ENCODE data around the gene C10orf67. TPM values are rescaled to one million over a fixed set of nuclear protein-coding genes. Genes with fewer than 3 reads are reported as not detected.

C10orf67 gene
- total RNA-seq, 1 experiment from 2014 or later, result 0.13 TPM

- intact Hi-C loops (cut with micrococcal nuclease; ENCODE audit: unreplicated experiment), result loop anchor here (1.0 to 10.0 kb wide), 5 partner anchors 135 to 1399 kb away; no protein-coding TSS in a partner anchor
- Histone ChIP-seq H3K27me3 (replicated peaks; ENCODE audit: insufficient read depth, low read depth, low read length, poor library complexity) (no peaks in the 10 kb centered on the region), H3K36me3 (ENCODE audit: insufficient read depth, low read length, poor library complexity, severe bottlenecking) (no peaks in the 10 kb centered on the region), H3K4me3 (ENCODE audit: low read depth, low read length, poor library complexity, severe bottlenecking) (peak overlapping the region; percentile 23), H3K27ac (ENCODE audit: low read depth, low read length, poor library complexity, severe bottlenecking) (no peak overlapping the region), H3K9me3 (ENCODE audit: low read depth, low read length, poor library complexity, severe bottlenecking) (no peaks in the 10 kb centered on the region), H3K4me1 (ENCODE audit: insufficient read depth, low read length, poor library complexity, severe bottlenecking) (peaks cover 9% of the 10 kb centered on the region)
- TF ChIP-seq CTCF (conservative IDR thresholded peaks at IDR 0.05; ENCODE audit: low read depth, low read length), result peak; percentile 75
- TF ChIP-seq EZH2 (IDR thresholded peaks at IDR 0.05; ENCODE audit: borderline replicate concordance, low read depth, low read length, poor library complexity, severe bottlenecking), result no peak
- peak; percentile 80 for DNase-seq (ENCODE audit: low spot score)
- ChIA-PET POLR2A (ENCODE audit: low non-redundant PET) (interaction anchor here (0.6 kb wide), 1 partner anchor 1223 kb away, joined by 3 read pairs; no protein-coding TSS in a partner anchor), CTCF (interaction anchor here (0.5 to 2.0 kb wide), 10 partner anchors 32 to 1399 kb away, joined by 3 to 26 read pairs (median 4); no protein-coding TSS in a partner anchor)
- no TSS peak for BruUV-seq (replicated peaks)
Observed at GRCh38 chr10:23158370-23158769, 186.2 kb downstream of the C10orf67 start.

- intact Hi-C loops (cut with micrococcal nuclease; ENCODE audit: unreplicated experiment), result loop anchor here (1.0 to 10.0 kb wide), 5 partner anchors 135 to 1399 kb away; no protein-coding TSS in a partner anchor
- H3K27me3 ChIP-seq (replicated peaks; ENCODE audit: insufficient read depth, low read depth, low read length, poor library complexity), result no peaks in the 10 kb centered on the region
- no peak overlapping the region for H3K27ac ChIP-seq (ENCODE audit: low read depth, low read length, poor library complexity, severe bottlenecking)
- CTCF ChIA-PET, result interaction anchor here (0.5 to 2.0 kb wide), 9 partner anchors 18 to 1399 kb away, joined by 3 to 26 read pairs (median 4); no protein-coding TSS in a partner anchor
- no peak for TF ChIP-seq EZH2 (IDR thresholded peaks at IDR 0.05; ENCODE audit: borderline replicate concordance, low read depth, low read length, poor library complexity, severe bottlenecking)
- TF ChIP-seq CTCF (conservative IDR thresholded peaks at IDR 0.05; ENCODE audit: low read depth, low read length), result no peak
- peaks cover 9% of the 10 kb centered on the region for H3K4me1 ChIP-seq (ENCODE audit: insufficient read depth, low read length, poor library complexity, severe bottlenecking)
- no peaks in the 10 kb centered on the region for H3K9me3 ChIP-seq (ENCODE audit: low read depth, low read length, poor library complexity, severe bottlenecking)
- no peaks in the 10 kb centered on the region for H3K36me3 ChIP-seq (ENCODE audit: insufficient read depth, low read length, poor library complexity, severe bottlenecking)
- POLR2A ChIA-PET (ENCODE audit: low non-redundant PET), result no interaction called here
- DNase-seq (ENCODE audit: low spot score), result peak; percentile 83
- H3K4me3 ChIP-seq (ENCODE audit: low read depth, low read length, poor library complexity, severe bottlenecking), result peak overlapping the region; percentile 23
- BruUV-seq (replicated peaks), result no TSS peak
Observed at GRCh38 chr10:23157691-23158369, 186.8 kb downstream of the C10orf67 start.

GRCh38 chr10:23157239-23157681 is 187.3 kb downstream of the C10orf67 start:
- DNase-seq (ENCODE audit: low spot score), result no peak
- H3K4me3 ChIP-seq (ENCODE audit: low read depth, low read length, poor library complexity, severe bottlenecking), result no peak overlapping the region
- H3K27me3 ChIP-seq (replicated peaks; ENCODE audit: insufficient read depth, low read depth, low read length, poor library complexity), result no peaks in the 10 kb centered on the region
- TF ChIP-seq EZH2 (IDR thresholded peaks at IDR 0.05; ENCODE audit: borderline replicate concordance, low read depth, low read length, poor library complexity, severe bottlenecking) (no peak), CTCF (conservative IDR thresholded peaks at IDR 0.05; ENCODE audit: low read depth, low read length) (no peak)
- intact Hi-C loops (cut with micrococcal nuclease; ENCODE audit: unreplicated experiment), result loop anchor here (5.0 to 10.0 kb wide), 2 partner anchors 1198 to 1400 kb away; no protein-coding TSS in a partner anchor
- CTCF ChIA-PET, result interaction anchor here (2.0 kb wide), 1 partner anchor 137 kb away, joined by 26 read pairs; no protein-coding TSS in a partner anchor
- POLR2A ChIA-PET (ENCODE audit: low non-redundant PET), result no interaction called here
- H3K36me3 ChIP-seq (ENCODE audit: insufficient read depth, low read length, poor library complexity, severe bottlenecking), result no peaks in the 10 kb centered on the region
- no peaks in the 10 kb centered on the region for H3K9me3 ChIP-seq (ENCODE audit: low read depth, low read length, poor library complexity, severe bottlenecking)
- BruUV-seq (replicated peaks), result no TSS peak
- H3K27ac ChIP-seq (ENCODE audit: low read depth, low read length, poor library complexity, severe bottlenecking), result no peak overlapping the region
- H3K4me1 ChIP-seq (ENCODE audit: insufficient read depth, low read length, poor library complexity, severe bottlenecking), result peaks cover 9% of the 10 kb centered on the region

All from A673 (cell line).